A673 (cell line): ENCODE results near the gene IDI1. TPM values are rescaled to one million over a fixed set of nuclear protein-coding genes. Genes with fewer than 3 reads are reported as not detected.

Experiments used
- BruUV-seq: library from RNA; stranded (reverse); fragments of 400-500 nt; replicated peaks from 2 replicates; lab custom pipeline; 2021; lab: Mats Ljungman, UMichigan
- CTCF ChIA-PET: fragments of 300-600 bp; sonication (Branson Sonifier 250); formaldehyde crosslinking; loops from one replicate; lab custom pipeline; 2022; ENCODE audit warnings: antibody characterized with exemption; lab: Charles Lee
- POLR2A ChIA-PET: fragments of 300-600 bp; sonication (Branson Sonifier 250); formaldehyde crosslinking; loops from one replicate; lab custom pipeline; 2022; ENCODE audit warnings: antibody characterized with exemption; ENCODE audit not compliant: low non-redundant PET; lab: Charles Lee
- DNase-seq: peaks from one replicate; pipeline ENCODE4 v3.0.0-alpha.2; 2015; ENCODE audit warnings: low spot score
- H3K27ac ChIP-seq: fragments of 200-600 bp; sonication (generic); 2 replicates; pipeline ENCODE4 v1.5.1; 2016; ENCODE audit warnings: mixed run types, low read depth, mild to moderate bottlenecking, mixed read lengths, antibody characterized with exemption, low read length; ENCODE audit not compliant: poor library complexity, severe bottlenecking
- H3K27me3 ChIP-seq: fragments of 200-600 bp; sonication (generic); replicated peaks from 2 replicates; pipeline ENCODE4 v1.6.1; 2017; ENCODE audit warnings: mixed run types, low read depth, mild to moderate bottlenecking, mixed read lengths, antibody characterized with exemption, low read length; ENCODE audit not compliant: insufficient read depth, poor library complexity
- H3K36me3 ChIP-seq: fragments of 200-600 bp; sonication (generic); 2 replicates; pipeline ENCODE4 v1.6.1; 2016; ENCODE audit warnings: mixed run types, mild to moderate bottlenecking, mixed read lengths, antibody characterized with exemption, low read length; ENCODE audit not compliant: insufficient read depth, poor library complexity, severe bottlenecking
- H3K4me1 ChIP-seq: fragments of 200-600 bp; sonication (generic); 2 replicates; pipeline ENCODE4 v1.6.1; 2017; ENCODE audit warnings: mixed run types, mild to moderate bottlenecking, mixed read lengths, antibody characterized with exemption, low read length; ENCODE audit not compliant: insufficient read depth, poor library complexity, severe bottlenecking
- H3K4me3 ChIP-seq: fragments of 200-600 bp; sonication (generic); 2 replicates; pipeline ENCODE4 v1.5.1; 2016; ENCODE audit warnings: low read depth, mixed run types, mild to moderate bottlenecking, mixed read lengths, low read length; ENCODE audit not compliant: poor library complexity, severe bottlenecking
- H3K9me3 ChIP-seq: fragments of 200-600 bp; sonication (generic); 2 replicates; pipeline ENCODE4 v1.6.1; 2016; ENCODE audit warnings: mixed run types, low read depth, mild to moderate bottlenecking, mixed read lengths, antibody characterized with exemption, low read length; ENCODE audit not compliant: poor library complexity, severe bottlenecking
- EZH2 ChIP-seq: fragments of 200-600 bp; sonication (generic); IDR thresholded peaks from 2 replicates; pipeline ENCODE4 v1.6.1; 2017; ENCODE audit warnings: borderline replicate concordance, low read depth, mild to moderate bottlenecking, mixed read lengths, antibody characterized with exemption, low read length; ENCODE audit not compliant: poor library complexity, severe bottlenecking
- intact Hi-C: fragments of 100-400 bp; cut with micrococcal nuclease; formaldehyde crosslinking; loops from one replicate; pipeline ENCODE4 v1.10.0; 2022; ENCODE audit not compliant: unreplicated experiment
- total RNA-seq: library from RNA; stranded (reverse); gene quantifications from 2 replicates; pipeline ENCODE4 v1.2.3, GENCODE V29; 2021
- TF ChIP-seq, protein P1 (sequence below): fragments of 300-800, 200-600 bp; sonication (generic); conservative IDR thresholded peaks from 2 replicates; pipeline ENCODE4 v1.5.1; 2017; ENCODE audit warnings: low read depth, mild to moderate bottlenecking, antibody characterized with exemption, low read length, moderate library complexity, mixed read lengths

The IDI1 gene
- total RNA-seq, 1 experiment from 2014 or later: 111 TPM

DNA sequence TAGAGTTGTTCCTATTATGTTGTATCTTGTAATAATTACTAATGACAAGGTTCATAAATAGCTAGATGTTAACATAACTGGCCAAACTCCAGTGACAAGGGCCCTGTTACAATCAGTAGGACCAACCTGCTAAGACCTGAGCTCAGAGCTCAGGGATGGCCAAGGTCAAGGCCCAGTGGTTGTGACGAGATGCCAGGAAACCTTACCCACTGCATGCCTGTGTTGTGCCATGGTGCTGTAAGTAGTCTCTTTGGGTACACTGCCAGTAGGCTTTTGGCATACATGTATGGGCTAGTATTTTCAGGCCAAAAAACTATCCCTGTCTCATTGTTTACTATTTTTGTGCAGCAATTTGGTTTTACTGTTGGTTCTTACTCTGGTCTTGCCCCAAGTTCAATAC lies 15.3 kb downstream of the IDI1 start:
- Histone ChIP-seq H3K27ac (no peak overlapping the region), H3K27me3 (no peaks in the 10 kb centered on the region), H3K4me1 (no peaks in the 10 kb centered on the region), H3K36me3 (peaks cover 6% of the 10 kb centered on the region), H3K9me3 (no peaks in the 10 kb centered on the region), H3K4me3 (no peak overlapping the region)
- intact Hi-C loops: no loop called here
- POLR2A ChIA-PET: interaction anchor here (0.6 kb wide), 1 partner anchor 40 kb away, joined by 3 read pairs; no protein-coding TSS in a partner anchor
- CTCF ChIA-PET: no interaction called here
- no peak for TF ChIP-seq EZH2
- TF ChIP-seq, protein P1, sequence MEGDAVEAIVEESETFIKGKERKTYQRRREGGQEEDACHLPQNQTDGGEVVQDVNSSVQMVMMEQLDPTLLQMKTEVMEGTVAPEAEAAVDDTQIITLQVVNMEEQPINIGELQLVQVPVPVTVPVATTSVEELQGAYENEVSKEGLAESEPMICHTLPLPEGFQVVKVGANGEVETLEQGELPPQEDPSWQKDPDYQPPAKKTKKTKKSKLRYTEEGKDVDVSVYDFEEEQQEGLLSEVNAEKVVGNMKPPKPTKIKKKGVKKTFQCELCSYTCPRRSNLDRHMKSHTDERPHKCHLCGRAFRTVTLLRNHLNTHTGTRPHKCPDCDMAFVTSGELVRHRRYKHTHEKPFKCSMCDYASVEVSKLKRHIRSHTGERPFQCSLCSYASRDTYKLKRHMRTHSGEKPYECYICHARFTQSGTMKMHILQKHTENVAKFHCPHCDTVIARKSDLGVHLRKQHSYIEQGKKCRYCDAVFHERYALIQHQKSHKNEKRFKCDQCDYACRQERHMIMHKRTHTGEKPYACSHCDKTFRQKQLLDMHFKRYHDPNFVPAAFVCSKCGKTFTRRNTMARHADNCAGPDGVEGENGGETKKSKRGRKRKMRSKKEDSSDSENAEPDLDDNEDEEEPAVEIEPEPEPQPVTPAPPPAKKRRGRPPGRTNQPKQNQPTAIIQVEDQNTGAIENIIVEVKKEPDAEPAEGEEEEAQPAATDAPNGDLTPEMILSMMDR: no peak
- no TSS peak for BruUV-seq
- no peak for DNase-seq

DNA sequence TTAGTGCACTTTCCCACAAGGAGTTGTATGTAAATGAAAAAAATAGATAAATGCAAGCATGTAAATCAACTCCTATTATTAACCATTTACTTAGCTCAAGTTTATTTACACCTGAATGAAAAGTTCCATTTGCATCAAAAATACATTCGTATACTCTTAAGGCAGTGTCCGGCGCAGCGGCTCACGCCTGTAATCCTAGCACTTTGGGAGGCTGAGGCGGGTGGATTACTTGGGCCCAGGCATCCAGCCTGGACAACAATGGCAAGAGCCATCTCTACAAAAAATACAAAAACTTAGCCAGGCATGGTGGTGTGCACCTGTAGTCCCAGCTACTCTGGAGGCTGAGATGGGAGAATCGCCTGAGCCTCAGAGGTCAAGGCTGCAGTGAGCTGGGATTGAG lies 19.1 kb downstream of the IDI1 start:
- ChIA-PET POLR2A (no interaction called here), CTCF (no interaction called here)
- TF ChIP-seq, protein P1: no peak
- no peak for TF ChIP-seq EZH2
- no TSS peak for BruUV-seq
- Histone ChIP-seq H3K27me3 (no peaks in the 10 kb centered on the region), H3K4me3 (no peak overlapping the region), H3K9me3 (no peaks in the 10 kb centered on the region), H3K27ac (no peak overlapping the region), H3K36me3 (no peaks in the 10 kb centered on the region), H3K4me1 (no peaks in the 10 kb centered on the region)
- intact Hi-C loops: no loop called here
- DNase-seq: no peak

DNA sequence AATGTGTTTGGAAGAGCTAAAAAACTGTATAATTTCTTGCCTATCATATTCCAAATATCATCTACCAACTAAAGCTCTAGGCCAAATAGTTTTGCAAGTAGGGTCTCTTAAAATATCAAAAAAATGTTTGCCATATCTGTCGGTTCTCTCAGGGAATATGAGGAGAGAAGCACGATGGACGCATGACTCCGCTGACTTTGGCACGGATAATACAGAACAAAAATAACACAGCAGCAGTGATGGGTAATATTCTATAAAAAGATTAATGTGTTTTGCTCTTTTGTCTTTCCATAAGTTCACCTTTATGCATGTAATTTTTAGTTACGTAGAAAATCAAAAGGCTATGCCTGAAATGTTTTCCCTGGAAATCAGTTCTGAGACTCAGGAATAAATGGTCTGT lies 22.3 kb downstream of the IDI1 start:
- BruUV-seq: no TSS peak
- Histone ChIP-seq H3K9me3 (no peaks in the 10 kb centered on the region), H3K4me3 (no peak overlapping the region), H3K27ac (no peak overlapping the region), H3K36me3 (no peaks in the 10 kb centered on the region), H3K4me1 (no peaks in the 10 kb centered on the region), H3K27me3 (no peaks in the 10 kb centered on the region)
- no peak for TF ChIP-seq EZH2
- TF ChIP-seq, protein P1: no peak
- ChIA-PET POLR2A (no interaction called here), CTCF (no interaction called here)
- DNase-seq: no peak
- intact Hi-C loops: no loop called here
